Astrocyte of the cerebellum (primary cell): ENCODE data around the gene CREBBP.

Experiments
- DNase-seq: peaks from one replicate; pipeline ENCODE4 v3.0.0-alpha.2; 2011; ENCODE audit warnings: low read depth
- H3K4me3 ChIP-seq: 2 replicates; pipeline ENCODE4 v1.5.1; 2011; ENCODE audit warnings: mild to moderate bottlenecking, low read depth, low read length, moderate library complexity
- in situ Hi-C: cut with HindIII; loops from 2 replicates; pipeline ENCODE4 v1.10.0; 2017; ENCODE audit warnings: low sequenced_read_pairs
- TF ChIP-seq, protein P1 (sequence below): IDR thresholded peaks from 2 replicates; pipeline ENCODE4 v1.5.1; 2012; ENCODE audit warnings: low read length, low read depth, moderate library complexity, mild to moderate bottlenecking; ENCODE audit errors: missing control alignments

The CREBBP gene

GRCh38 chr16:3755249-3755648 lies 125.3 kb downstream of the CREBBP start:
- in situ Hi-C loops: loop anchor here (5.0 kb wide), 1 partner anchor 122 kb away; no protein-coding TSS in a partner anchor

DNA sequence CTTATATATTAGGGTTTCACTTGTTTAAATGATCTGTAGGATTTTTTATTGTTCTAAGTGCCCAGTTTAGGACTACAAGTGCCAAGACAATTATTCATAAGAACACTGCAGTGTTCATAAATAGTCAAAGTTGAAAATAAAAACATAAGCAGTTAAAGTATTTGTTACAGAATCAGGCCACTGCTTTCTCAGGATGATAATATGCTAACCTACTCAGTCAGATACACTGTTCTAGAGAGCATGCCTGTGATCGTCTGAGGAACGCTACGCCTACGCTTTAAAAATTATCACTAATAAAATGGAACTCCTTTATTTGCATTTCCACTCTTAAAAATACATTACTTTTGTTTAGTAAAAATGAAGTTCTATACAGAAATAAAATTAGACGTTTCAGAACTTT lies 125.7 kb downstream of the CREBBP start:
- in situ Hi-C loops: loop anchor here (5.0 kb wide), 1 partner anchor 123 kb away; no protein-coding TSS in a partner anchor
- TF ChIP-seq, protein P1, sequence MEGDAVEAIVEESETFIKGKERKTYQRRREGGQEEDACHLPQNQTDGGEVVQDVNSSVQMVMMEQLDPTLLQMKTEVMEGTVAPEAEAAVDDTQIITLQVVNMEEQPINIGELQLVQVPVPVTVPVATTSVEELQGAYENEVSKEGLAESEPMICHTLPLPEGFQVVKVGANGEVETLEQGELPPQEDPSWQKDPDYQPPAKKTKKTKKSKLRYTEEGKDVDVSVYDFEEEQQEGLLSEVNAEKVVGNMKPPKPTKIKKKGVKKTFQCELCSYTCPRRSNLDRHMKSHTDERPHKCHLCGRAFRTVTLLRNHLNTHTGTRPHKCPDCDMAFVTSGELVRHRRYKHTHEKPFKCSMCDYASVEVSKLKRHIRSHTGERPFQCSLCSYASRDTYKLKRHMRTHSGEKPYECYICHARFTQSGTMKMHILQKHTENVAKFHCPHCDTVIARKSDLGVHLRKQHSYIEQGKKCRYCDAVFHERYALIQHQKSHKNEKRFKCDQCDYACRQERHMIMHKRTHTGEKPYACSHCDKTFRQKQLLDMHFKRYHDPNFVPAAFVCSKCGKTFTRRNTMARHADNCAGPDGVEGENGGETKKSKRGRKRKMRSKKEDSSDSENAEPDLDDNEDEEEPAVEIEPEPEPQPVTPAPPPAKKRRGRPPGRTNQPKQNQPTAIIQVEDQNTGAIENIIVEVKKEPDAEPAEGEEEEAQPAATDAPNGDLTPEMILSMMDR: no peak
- no peak overlapping the region for H3K4me3 ChIP-seq
- no peak for DNase-seq

More at GRCh38 chr16:3755249-3755648, 125.3 kb downstream of the CREBBP start:
- no peak overlapping the region for H3K4me3 ChIP-seq
- TF ChIP-seq, protein P1: no peak
- no peak for DNase-seq

DNA sequence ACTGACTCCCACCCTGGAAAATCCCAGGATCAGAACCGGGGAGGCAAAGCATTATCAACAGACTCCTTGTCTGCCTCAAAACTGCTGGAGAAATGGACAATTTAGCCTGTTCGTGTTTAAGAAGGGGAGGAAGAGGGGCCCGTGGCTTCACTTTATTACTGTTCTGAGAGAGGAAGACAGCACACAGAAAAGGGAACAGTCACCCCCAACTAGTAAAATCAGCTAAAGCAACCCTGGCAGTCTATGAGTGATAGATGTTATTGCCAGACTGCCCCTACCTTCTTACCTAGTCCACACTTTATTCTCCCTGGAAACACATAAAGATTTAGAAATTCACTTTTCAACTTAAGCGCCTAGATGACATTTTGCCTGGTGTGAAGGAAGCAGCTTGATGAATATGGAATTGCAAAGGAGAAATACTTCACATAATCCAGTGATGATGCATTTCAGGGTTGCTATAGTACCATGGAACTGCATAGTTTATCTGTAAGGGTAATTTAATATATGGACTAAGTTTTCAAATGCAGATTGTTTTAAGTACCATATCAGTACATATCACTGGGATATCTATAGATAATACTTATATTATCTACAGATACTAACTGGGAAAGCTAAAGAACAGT lies 126.3 kb downstream of the CREBBP start:
- DNase-seq: no peak
- no peak overlapping the region for H3K4me3 ChIP-seq
- TF ChIP-seq, protein P1: no peak
- in situ Hi-C loops: no loop called here

DNA sequence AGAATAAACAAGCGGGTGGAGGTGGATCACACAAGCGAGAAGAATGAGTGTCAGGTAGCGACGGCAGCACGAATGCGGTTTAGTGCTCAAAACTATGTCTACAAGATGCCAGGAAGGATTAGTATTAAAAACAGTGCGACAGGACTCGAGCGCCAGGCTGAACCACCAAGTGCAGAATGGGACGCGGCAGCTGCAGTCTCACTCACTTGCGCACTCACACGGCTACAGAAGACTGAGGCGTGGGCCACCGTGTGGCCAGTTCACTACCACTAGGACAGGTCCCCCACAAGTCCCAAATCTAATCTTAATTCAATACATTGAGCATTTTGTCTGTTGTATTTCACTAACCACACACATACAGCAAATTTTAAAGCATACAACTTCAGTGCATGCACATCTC lies 127.5 kb downstream of the CREBBP start:
- in situ Hi-C loops: no loop called here
- no peak for DNase-seq
- TF ChIP-seq, protein P1: no peak
- H3K4me3 ChIP-seq: no peak overlapping the region

DNA sequence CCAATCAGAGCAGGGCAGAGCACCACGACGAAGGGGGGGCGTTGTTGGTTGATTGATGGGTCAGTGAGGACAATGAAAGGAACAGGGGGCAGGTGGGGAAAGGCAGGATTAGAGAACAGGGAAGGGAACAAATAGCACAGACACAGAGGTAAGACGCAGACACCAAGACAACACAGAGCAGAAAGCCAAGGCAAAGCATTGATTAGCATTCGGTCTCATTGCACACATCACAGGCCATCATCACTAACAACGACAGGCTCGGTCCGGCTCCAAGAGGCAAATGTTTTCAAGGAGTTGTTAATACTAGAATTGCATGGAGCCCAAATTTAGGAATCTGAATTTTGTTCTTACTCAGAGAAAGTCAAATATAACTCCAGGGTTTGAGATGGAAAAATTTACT lies 128.6 kb downstream of the CREBBP start:
- in situ Hi-C loops: no loop called here
- DNase-seq: no peak
- TF ChIP-seq, protein P1: no peak
- H3K4me3 ChIP-seq: no peak overlapping the region

- no peak overlapping the region for H3K4me3 ChIP-seq
- DNase-seq: no peak
- TF ChIP-seq, protein P1: no peak
- in situ Hi-C loops: no loop called here
Observed at GRCh38 chr16:3748307-3748706, 132.2 kb downstream of the CREBBP start.
